ACC112 (cell line): ENCODE results near the gene ABAT.
"Not testable (repeated sequence)": the region's sequence is repeated elsewhere in the genome, so short reads cannot be mapped to it uniquely, and the experiment has no call there.

ENCODE experiments used
- H2AFZ ChIP-seq: fragments of 200-600 bp; sonication (generic); one replicate; pipeline ENCODE4 v1.6.0; 2017; ENCODE audit warnings: antibody characterized with exemption, low read length; ENCODE audit not compliant: unreplicated experiment
- H3K27ac ChIP-seq: fragments of 200-600 bp; sonication (generic); 2 replicates; pipeline ENCODE4 v1.5.1; 2014; ENCODE audit warnings: low read depth, mild to moderate bottlenecking, antibody characterized with exemption, low read length, moderate library complexity
- H3K27me3 ChIP-seq: fragments of 200-600 bp; sonication (generic); 2 replicates; pipeline ENCODE4 v1.6.1; 2014; ENCODE audit warnings: mild to moderate bottlenecking, antibody characterized with exemption, low read length, moderate library complexity, mixed read lengths; ENCODE audit not compliant: insufficient read depth
- H3K36me3 ChIP-seq: fragments of 200-600 bp; sonication (generic); 2 replicates; pipeline ENCODE4 v1.6.1; 2016; ENCODE audit warnings: mild to moderate bottlenecking, antibody characterized with exemption, low read length, moderate library complexity, mixed read lengths; ENCODE audit not compliant: insufficient read depth
- H3K4me1 ChIP-seq: fragments of 200-600 bp; sonication (generic); one replicate; pipeline ENCODE4 v1.6.1; 2016; ENCODE audit warnings: low read length, mixed read lengths; ENCODE audit not compliant: insufficient read depth, unreplicated experiment, control insufficient read depth
- H3K4me3 ChIP-seq: fragments of 200-600 bp; sonication (generic); 2 replicates; pipeline ENCODE4 v1.5.1; 2014; ENCODE audit warnings: mild to moderate bottlenecking, low read depth, low read length
- H3K79me2 ChIP-seq: fragments of 200-600 bp; sonication (generic); one replicate; pipeline ENCODE4 v1.6.0; 2016; ENCODE audit warnings: low read length; ENCODE audit not compliant: control insufficient read depth, unreplicated experiment, insufficient read depth

ABAT gene

GRCh38 chr16:8748944-8749343, 74.5 kb downstream of the ABAT start:
- H2AFZ ChIP-seq, H3K36me3 ChIP-seq, H3K4me3 ChIP-seq, H3K27ac ChIP-seq, H3K79me2 ChIP-seq, H3K27me3 ChIP-seq: not testable (repeated sequence)
- peaks cover 10% of the 10 kb centered on the region for H3K4me1 ChIP-seq

- peaks cover 5% of the 10 kb centered on the region for H3K27me3 ChIP-seq
- peaks cover 10% of the 10 kb centered on the region for H3K4me1 ChIP-seq
- no peaks in the 10 kb centered on the region for H3K36me3 ChIP-seq
- H2AFZ ChIP-seq: no peak overlapping the region
- no peak overlapping the region for H3K4me3 ChIP-seq
- H3K79me2 ChIP-seq: no peaks in the 10 kb centered on the region
- H3K27ac ChIP-seq: no peak overlapping the region
These were observed 77.3 kb downstream of the ABAT start for GRCh38 chr16:8751481-8752311.

- H3K27me3 ChIP-seq: no peaks in the 10 kb centered on the region; the same call in 1 of the 2 replicates
- H3K27ac ChIP-seq: no peak overlapping the region
- no peaks in the 10 kb centered on the region for H3K79me2 ChIP-seq
- peaks cover 10% of the 10 kb centered on the region for H3K4me1 ChIP-seq
- H3K4me3 ChIP-seq: no peak overlapping the region
- H3K36me3 ChIP-seq: no peaks in the 10 kb centered on the region
- H2AFZ ChIP-seq: no peak overlapping the region
These were observed 78.3 kb downstream of the ABAT start for GRCh38 chr16:8752706-8753105.

- H3K27ac ChIP-seq: no peak overlapping the region
- H3K36me3 ChIP-seq: no peaks in the 10 kb centered on the region
- no peak overlapping the region for H2AFZ ChIP-seq
- H3K79me2 ChIP-seq: no peaks in the 10 kb centered on the region
- H3K4me3 ChIP-seq: no peak overlapping the region
- H3K4me1 ChIP-seq: peaks cover 10% of the 10 kb centered on the region
- no peaks in the 10 kb centered on the region; the same call in 1 of the 2 replicates for H3K27me3 ChIP-seq
These were observed 79.1 kb downstream of the ABAT start for GRCh38 chr16:8753416-8754054.

DNA sequence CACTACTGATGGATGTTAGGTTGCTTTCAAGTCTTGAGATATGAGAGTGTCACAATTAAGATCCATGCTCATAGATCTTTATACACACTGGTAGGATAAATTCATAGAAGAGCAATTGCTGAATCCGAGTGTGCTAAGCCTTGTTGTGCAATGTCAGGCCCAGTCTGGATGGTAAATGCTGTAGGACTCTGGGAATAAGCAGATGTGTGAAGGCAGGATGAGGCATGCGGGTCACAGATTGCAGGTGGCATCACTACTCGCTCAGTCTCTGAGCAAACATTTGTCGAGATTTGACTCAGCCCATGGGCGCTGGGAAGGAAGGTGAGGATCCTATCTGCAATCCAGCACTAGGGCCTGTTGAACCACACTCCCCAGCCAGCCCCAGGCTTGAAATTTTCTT, 82.3 kb downstream of the ABAT start:
- Histone ChIP-seq H3K4me3 (no peak overlapping the region), H3K4me1 (peaks cover 8% of the 10 kb centered on the region), H2AFZ (no peak overlapping the region), H3K27me3 (no peaks in the 10 kb centered on the region), H3K79me2 (no peaks in the 10 kb centered on the region), H3K27ac (no peak overlapping the region), H3K36me3 (no peaks in the 10 kb centered on the region)

DNA sequence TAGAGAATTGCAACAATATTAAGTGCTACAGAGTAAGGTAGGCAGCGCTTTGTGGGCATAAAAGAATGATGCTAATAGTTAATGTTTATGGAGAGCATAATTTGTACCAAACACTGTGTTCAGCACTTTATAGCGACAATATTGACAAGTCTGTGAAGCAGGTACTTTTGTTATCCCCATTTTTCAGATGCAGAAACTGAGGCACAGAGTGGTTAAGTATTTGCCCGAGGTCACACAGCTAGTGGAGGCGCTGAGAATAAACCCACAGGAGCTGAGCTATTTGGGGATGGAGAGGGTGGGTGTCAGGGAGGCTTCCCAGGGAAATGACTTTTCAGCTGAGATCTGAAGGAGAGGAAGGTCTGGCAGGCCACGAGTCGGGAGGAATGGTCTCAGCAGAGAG, 83.6 kb downstream of the ABAT start:
- H3K36me3 ChIP-seq: no peaks in the 10 kb centered on the region
- H2AFZ ChIP-seq: no peak overlapping the region
- no peaks in the 10 kb centered on the region for H3K79me2 ChIP-seq

GRCh38 chr16:8760021-8760420, 85.6 kb downstream of the ABAT start:
- Histone ChIP-seq H3K27me3 (peaks cover 6% of the 10 kb centered on the region; the same call in 1 of the 2 replicates), H3K4me1 (no peaks in the 10 kb centered on the region), H3K79me2 (no peaks in the 10 kb centered on the region), H2AFZ (no peak overlapping the region), H3K36me3 (no peaks in the 10 kb centered on the region), H3K27ac (no peak overlapping the region), H3K4me3 (no peak overlapping the region)

More for the DNA sequence above, 83.6 kb downstream of the ABAT start:
- H3K4me1 ChIP-seq: no peaks in the 10 kb centered on the region
- no peak overlapping the region for H3K4me3 ChIP-seq
- no peaks in the 10 kb centered on the region for H3K27me3 ChIP-seq
- no peak overlapping the region for H3K27ac ChIP-seq

GRCh38 chr16:8761078-8761477, 86.7 kb downstream of the ABAT start:
- Histone ChIP-seq H3K79me2 (no peaks in the 10 kb centered on the region), H3K27ac (no peak overlapping the region), H3K27me3 (peaks cover 6% of the 10 kb centered on the region; the same call in 1 of the 2 replicates)

DNA sequence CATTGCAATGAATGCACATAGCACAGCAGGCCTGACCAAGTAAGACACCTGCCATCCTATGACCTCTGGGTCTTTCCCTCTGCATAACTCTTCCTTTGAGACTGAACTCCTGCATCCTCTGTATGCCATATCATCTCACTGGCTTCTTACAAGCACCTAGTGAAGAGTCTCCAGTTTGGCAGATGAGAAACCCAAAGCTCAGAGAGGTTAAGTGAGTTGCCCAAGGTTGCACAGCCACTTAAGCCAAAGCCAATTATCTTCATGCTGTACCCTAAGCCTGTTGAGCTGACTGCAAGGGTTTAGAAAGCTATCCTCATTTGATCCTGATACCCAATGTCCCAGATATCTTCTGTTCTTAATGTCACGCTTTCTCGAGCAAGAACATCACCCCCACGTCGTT, 87.8 kb downstream of the ABAT start:
- Histone ChIP-seq H3K27ac (no peak overlapping the region), H3K27me3 (peaks cover 6% of the 10 kb centered on the region; the same call in 1 of the 2 replicates), H3K4me1 (no peaks in the 10 kb centered on the region), H2AFZ (no peak overlapping the region), H3K36me3 (no peaks in the 10 kb centered on the region), H3K79me2 (no peaks in the 10 kb centered on the region), H3K4me3 (no peak overlapping the region)

More at GRCh38 chr16:8761078-8761477, 86.7 kb downstream of the ABAT start:
- H3K36me3 ChIP-seq: no peaks in the 10 kb centered on the region
- H3K4me1 ChIP-seq: no peaks in the 10 kb centered on the region
- H2AFZ ChIP-seq: no peak overlapping the region
- H3K4me3 ChIP-seq: no peak overlapping the region

GRCh38 chr16:8763083-8763482, 88.7 kb downstream of the ABAT start:
- no peaks in the 10 kb centered on the region for H3K4me1 ChIP-seq
- H3K36me3 ChIP-seq: no peaks in the 10 kb centered on the region
- H3K27me3 ChIP-seq: peaks cover 6% of the 10 kb centered on the region; the same call in 1 of the 2 replicates
- H3K27ac ChIP-seq: no peak overlapping the region
- no peaks in the 10 kb centered on the region for H3K79me2 ChIP-seq
- no peak overlapping the region for H3K4me3 ChIP-seq
- no peak overlapping the region for H2AFZ ChIP-seq

- no peak overlapping the region for H2AFZ ChIP-seq
- no peaks in the 10 kb centered on the region for H3K79me2 ChIP-seq
- no peaks in the 10 kb centered on the region for H3K4me1 ChIP-seq
- H3K27me3 ChIP-seq: peaks cover 6% of the 10 kb centered on the region; the same call in 1 of the 2 replicates
- no peaks in the 10 kb centered on the region for H3K36me3 ChIP-seq
- no peak overlapping the region for H3K27ac ChIP-seq
- H3K4me3 ChIP-seq: no peak overlapping the region
These were observed 89.5 kb downstream of the ABAT start for GRCh38 chr16:8763899-8764298.
